Measurements from ENCODE around the gene FALEC.

DNA sequence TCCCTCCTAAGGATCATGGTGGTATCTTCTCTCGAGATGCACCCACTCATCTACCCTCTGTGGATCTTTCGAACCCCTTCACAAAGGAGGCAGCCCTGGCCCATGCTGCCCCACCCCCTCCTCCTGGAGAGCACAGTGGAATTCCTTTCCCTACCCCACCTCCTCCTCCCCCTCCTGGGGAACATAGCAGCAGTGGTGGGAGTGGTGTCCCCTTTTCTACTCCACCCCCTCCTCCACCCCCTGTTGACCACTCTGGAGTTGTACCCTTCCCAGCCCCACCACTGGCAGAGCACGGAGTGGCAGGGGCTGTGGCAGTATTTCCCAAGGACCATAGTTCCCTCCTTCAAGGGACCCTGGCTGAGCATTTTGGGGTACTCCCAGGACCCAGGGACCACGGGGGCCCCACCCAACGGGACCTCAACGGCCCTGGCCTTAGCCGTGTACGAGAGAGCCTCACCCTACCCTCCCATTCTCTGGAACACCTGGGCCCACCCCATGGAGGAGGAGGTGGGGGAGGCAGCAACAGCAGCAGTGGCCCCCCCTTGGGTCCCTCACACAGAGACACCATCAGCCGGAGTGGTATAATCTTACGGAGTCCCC is 42.9 kb upstream of the FALEC start:
- TF ChIP-seq, protein P1, sequence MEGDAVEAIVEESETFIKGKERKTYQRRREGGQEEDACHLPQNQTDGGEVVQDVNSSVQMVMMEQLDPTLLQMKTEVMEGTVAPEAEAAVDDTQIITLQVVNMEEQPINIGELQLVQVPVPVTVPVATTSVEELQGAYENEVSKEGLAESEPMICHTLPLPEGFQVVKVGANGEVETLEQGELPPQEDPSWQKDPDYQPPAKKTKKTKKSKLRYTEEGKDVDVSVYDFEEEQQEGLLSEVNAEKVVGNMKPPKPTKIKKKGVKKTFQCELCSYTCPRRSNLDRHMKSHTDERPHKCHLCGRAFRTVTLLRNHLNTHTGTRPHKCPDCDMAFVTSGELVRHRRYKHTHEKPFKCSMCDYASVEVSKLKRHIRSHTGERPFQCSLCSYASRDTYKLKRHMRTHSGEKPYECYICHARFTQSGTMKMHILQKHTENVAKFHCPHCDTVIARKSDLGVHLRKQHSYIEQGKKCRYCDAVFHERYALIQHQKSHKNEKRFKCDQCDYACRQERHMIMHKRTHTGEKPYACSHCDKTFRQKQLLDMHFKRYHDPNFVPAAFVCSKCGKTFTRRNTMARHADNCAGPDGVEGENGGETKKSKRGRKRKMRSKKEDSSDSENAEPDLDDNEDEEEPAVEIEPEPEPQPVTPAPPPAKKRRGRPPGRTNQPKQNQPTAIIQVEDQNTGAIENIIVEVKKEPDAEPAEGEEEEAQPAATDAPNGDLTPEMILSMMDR (IDR thresholded peaks at IDR 0.05), result no peak
- TF ChIP-seq POLR2A (IDR thresholded peaks at IDR 0.05), result no peak

Measured in heart left ventricle (tissue), 13 donors.